Renal cortex interstitium (tissue), 15 donors: ENCODE data around the gene UBIAD1. TPM values are rescaled to one million over a fixed set of nuclear protein-coding genes. Genes with fewer than 3 reads are reported as not detected.

Experiments used
- DNase-seq, 11 donors: peaks; one replicate each; pipeline ENCODE4 v3.0.0-alpha.2; 2013; ENCODE audit warnings: low read depth in 9 of 11, low spot score in 4 of 11; ENCODE audit errors: extremely low read depth in 1 of 11
- long read RNA-seq, 16 experiments: transcript quantifications; one replicate each; lab custom pipeline, GENCODE V29; 2026
- polyA plus RNA-seq, 3 donors: library from polyadenylated mRNA; unstranded; fragments of 120-200 nt; gene quantifications; one replicate each; pipeline ENCODE4 v1.2.1, GENCODE V29; 2013; ENCODE audit not compliant: insufficient read length in 3 of 3

The UBIAD1 gene
- polyA plus RNA-seq: 10 to 100 TPM; 15.1 to 15.9 (median 15.5) TPM
- long read RNA-seq, donor 1, transcript UBIAD1-202 (2 exons, 3,646 nt): major isoform, 5 of 5 reads
- long read RNA-seq, donor 1, partial matches to known transcripts: 0 of 5 reads
- long read RNA-seq, donor 1, other reads (novel, unspliced or antisense): 0 of 5 reads
- long read RNA-seq, donor 2, transcript UBIAD1-202 (2 exons, 3,646 nt): major isoform, 8 of 8 reads
- long read RNA-seq, donor 2, partial matches to known transcripts: 0 of 8 reads
- long read RNA-seq, donor 2, other reads (novel, unspliced or antisense): 0 of 8 reads
- long read RNA-seq, donor 3, transcript UBIAD1-202 (2 exons, 3,646 nt): major isoform, 17 of 18 reads
- long read RNA-seq, donor 3, partial matches to known transcripts: 0 of 18 reads
- long read RNA-seq, donor 3, other reads (novel, unspliced or antisense): 0 of 18 reads
- long read RNA-seq, donor 4, transcript UBIAD1-202 (2 exons, 3,646 nt): major isoform, 5 of 6 reads
- long read RNA-seq, donor 4, partial matches to known transcripts: 0 of 6 reads
- long read RNA-seq, donor 4, other reads (novel, unspliced or antisense): 0 of 6 reads
- long read RNA-seq, donor 5: 0 reads
- long read RNA-seq, donor 6, transcript UBIAD1-202 (2 exons, 3,646 nt): major isoform, 15 of 16 reads
- long read RNA-seq, donor 6, partial matches to known transcripts: 0 of 16 reads
- long read RNA-seq, donor 6, other reads (novel, unspliced or antisense): 0 of 16 reads
- long read RNA-seq, donor 7, transcript UBIAD1-202 (2 exons, 3,646 nt): major isoform, 9 of 17 reads
- long read RNA-seq, donor 7, partial matches to known transcripts: 7 of 17 reads
- long read RNA-seq, donor 7, other reads (novel, unspliced or antisense): 0 of 17 reads
- long read RNA-seq, donor 8, transcript UBIAD1-202 (2 exons, 3,646 nt): major isoform, 13 of 13 reads
- long read RNA-seq, donor 8, partial matches to known transcripts: 0 of 13 reads
- long read RNA-seq, donor 8, other reads (novel, unspliced or antisense): 0 of 13 reads
- long read RNA-seq, donor 9, transcript UBIAD1-202 (2 exons, 3,646 nt): major isoform, 6 of 6 reads
- long read RNA-seq, donor 9, partial matches to known transcripts: 0 of 6 reads
- long read RNA-seq, donor 9, other reads (novel, unspliced or antisense): 0 of 6 reads
- long read RNA-seq, donor 10, transcript UBIAD1-202 (2 exons, 3,646 nt): major isoform, 9 of 9 reads
- long read RNA-seq, donor 10, partial matches to known transcripts: 0 of 9 reads
- long read RNA-seq, donor 10, other reads (novel, unspliced or antisense): 0 of 9 reads
- long read RNA-seq, donor 11, transcript UBIAD1-202 (2 exons, 3,646 nt): major isoform, 11 of 11 reads
- long read RNA-seq, donor 11, partial matches to known transcripts: 0 of 11 reads
- long read RNA-seq, donor 11, other reads (novel, unspliced or antisense): 0 of 11 reads
- long read RNA-seq, donor 12, transcript UBIAD1-202 (2 exons, 3,646 nt): major isoform, 5 of 5 reads
- long read RNA-seq, donor 12, partial matches to known transcripts: 0 of 5 reads
- long read RNA-seq, donor 12, other reads (novel, unspliced or antisense): 0 of 5 reads
- long read RNA-seq, donor 13, transcript UBIAD1-202 (2 exons, 3,646 nt): major isoform, 21 of 21 reads
- long read RNA-seq, donor 13, partial matches to known transcripts: 0 of 21 reads
- long read RNA-seq, donor 13, other reads (novel, unspliced or antisense): 0 of 21 reads
- long read RNA-seq, donor 14, transcript UBIAD1-202 (2 exons, 3,646 nt): major isoform, 9 of 9 reads
- long read RNA-seq, donor 14, partial matches to known transcripts: 0 of 9 reads
- long read RNA-seq, donor 14, other reads (novel, unspliced or antisense): 0 of 9 reads
- long read RNA-seq, donor 15, transcript UBIAD1-202 (2 exons, 3,646 nt): major isoform, 5 of 5 reads
- long read RNA-seq, donor 15, partial matches to known transcripts: 0 of 5 reads
- long read RNA-seq, donor 15, other reads (novel, unspliced or antisense): 0 of 5 reads
- long read RNA-seq, donor 16, transcript UBIAD1-202 (2 exons, 3,646 nt): major isoform, 38 of 40 reads
- long read RNA-seq, donor 16, partial matches to known transcripts: 0 of 40 reads
- long read RNA-seq, donor 16, other reads (novel, unspliced or antisense): 0 of 40 reads

GRCh38 chr1:11272832-11273594, at the start of gene UBIAD1:
TSS of gene UBIAD1 (plus strand) at chr1:11273198. CDS start at chr1:11273532, 334 bp downstream.
- DNase-seq: peak; percentile 57 to 85 (median 78)

GRCh38 chr1:11227106-11228077, 45.6 kb upstream of the UBIAD1 start:
- no peak for DNase-seq

- DNase-seq: no peak
Measured at GRCh38 chr1:11229203-11229602, 43.8 kb upstream of the UBIAD1 start.

- DNase-seq: no peak
Measured at GRCh38 chr1:11233208-11233607, 39.8 kb upstream of the UBIAD1 start.

- no peak for DNase-seq
Measured at GRCh38 chr1:11237356-11237755, 35.6 kb upstream of the UBIAD1 start.

GRCh38 chr1:11238311-11238710, 34.7 kb upstream of the UBIAD1 start:
- DNase-seq: no peak

- no peak for DNase-seq
Measured at GRCh38 chr1:11245248-11245647, 27.8 kb upstream of the UBIAD1 start.

- DNase-seq: no peak
Measured at GRCh38 chr1:11245904-11246719, 26.9 kb upstream of the UBIAD1 start.

GRCh38 chr1:11248169-11248568, 24.8 kb upstream of the UBIAD1 start:
- DNase-seq: no peak

- no peak for DNase-seq
Measured at GRCh38 chr1:11252538-11252937, 20.5 kb upstream of the UBIAD1 start.

- no peak for DNase-seq
Measured at GRCh38 chr1:11253226-11253625, 19.8 kb upstream of the UBIAD1 start.

GRCh38 chr1:11256299-11256698, 16.7 kb upstream of the UBIAD1 start:
- no peak for DNase-seq

GRCh38 chr1:11262171-11263049, 10.6 kb upstream of the UBIAD1 start, which contains the start of gene MTOR:
TSS of gene MTOR (minus strand) at chr1:11262551. CDS start at chr1:11259409, 3,142 bp downstream.
- peak; percentile 98 to 100 (median 100) for DNase-seq
